Adrenal gland (tissue), 5 donors: Measurements from ENCODE around the gene ROR1.

Experiments used
- CTCF ChIP-seq, 6 experiments: fragments of 450-650 bp in 4 of 6; fragments of 200-600 bp in 2 of 6; sonication (generic) in 1 of 6; IDR thresholded peaks; 1 replicate in 5 of 6; 2 replicates in 1 of 6; pipeline versions ENCODE4 v1.5.1 to v1.8.0; 2016 to 2021; ENCODE audit warnings: antibody characterized with exemption in 6 of 6, mild to moderate bottlenecking in 2 of 6, moderate library complexity in 1 of 6
- POLR2A ChIP-seq, 2 donors: fragments of 450-650 bp; IDR thresholded peaks; one replicate each; pipeline ENCODE4 v1.6.1; 2017; ENCODE audit warnings: antibody characterized with exemption in 2 of 2, mild to moderate bottlenecking in 2 of 2, moderate library complexity in 1 of 2
- donor health status: DM: no; HTN: no; CAD: no.

- no peak for TF ChIP-seq CTCF (IDR thresholded peaks at IDR 0.05)
- TF ChIP-seq POLR2A (IDR thresholded peaks at IDR 0.05) = no peak
Observed at GRCh38 chr1:63896755-63897154, 122.9 kb downstream of the ROR1 start.
